ENCODE results near the gene CLDN10.

DNA sequence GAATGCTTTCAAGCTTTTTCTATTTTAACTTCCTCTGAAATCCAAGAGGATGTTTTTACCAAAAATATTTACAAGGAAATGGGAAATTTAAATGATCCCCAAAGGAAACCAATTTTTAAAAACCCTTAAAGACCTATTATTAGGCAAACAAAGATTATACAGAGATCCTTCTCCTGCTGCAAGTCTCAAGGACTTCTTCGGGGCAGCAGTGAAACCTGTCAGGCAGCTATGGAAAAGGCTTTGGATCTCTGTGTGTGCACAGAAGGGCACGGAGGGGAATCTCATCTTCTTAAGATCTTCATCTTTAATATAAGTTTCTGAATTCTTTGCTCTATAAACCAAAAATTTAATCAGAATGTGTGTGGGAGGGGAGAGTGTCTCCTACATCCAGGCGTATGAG is 36.0 kb upstream of the CLDN10 start:
- TF ChIP-seq RARB (CRISPR knock-in tag; IDR thresholded peaks at IDR 0.05) (no peak), CREB5 (CRISPR knock-in tag; IDR thresholded peaks at IDR 0.05; ENCODE audit: low read depth) (no peak), PATZ1 (CRISPR knock-in tag; IDR thresholded peaks at IDR 0.05; ENCODE audit: borderline replicate concordance) (no peak), TOX (CRISPR knock-in tag; IDR thresholded peaks at IDR 0.05; ENCODE audit: borderline replicate concordance) (no peak), SNAI2 (CRISPR knock-in tag; IDR thresholded peaks at IDR 0.05) (no peak)

Data from SK-N-SH treated with all-trans-retinoic acid at 6 μM for 48 hours (cell line).